Endodermal cell (in vitro differentiated cells): Measurements from ENCODE around the gene EIF2B5. TPM values are rescaled to one million over a fixed set of nuclear protein-coding genes. Genes with fewer than 3 reads are reported as not detected.

Experiments
- DNase-seq: peaks from one replicate; pipeline ENCODE4 v3.0.0-alpha.2; 2017
- H3K27ac ChIP-seq: 2 replicates; pipeline ENCODE4 v1.5.1; 2013; ENCODE audit warnings: mild to moderate bottlenecking, low read depth, low read length, moderate library complexity
- H3K27me3 ChIP-seq: 2 replicates; pipeline ENCODE4 v1.6.1; 2013; ENCODE audit warnings: mild to moderate bottlenecking, low read length, moderate library complexity; ENCODE audit not compliant: insufficient read depth, control insufficient read depth, poor library complexity, severe bottlenecking
- H3K36me3 ChIP-seq: 2 replicates; pipeline ENCODE4 v1.7.0; 2013; ENCODE audit warnings: mild to moderate bottlenecking, low read length, moderate library complexity; ENCODE audit not compliant: control insufficient read depth, insufficient read depth
- H3K4me1 ChIP-seq: one replicate; pipeline ENCODE4 v1.7.0; 2013; ENCODE audit warnings: low read length; ENCODE audit not compliant: control insufficient read depth, insufficient read depth
- H3K4me3 ChIP-seq: 2 replicates; pipeline ENCODE4 v1.5.1; 2013; ENCODE audit warnings: mild to moderate bottlenecking, low read length, moderate library complexity
- H3K9ac ChIP-seq: 2 replicates; pipeline ENCODE4 v1.6.1; 2013; ENCODE audit warnings: mild to moderate bottlenecking, low read length, moderate library complexity; ENCODE audit not compliant: poor library complexity, severe bottlenecking; ENCODE audit errors: extremely low read depth
- H3K9me3 ChIP-seq: 2 replicates; pipeline ENCODE4 v1.6.1; 2013; ENCODE audit warnings: mild to moderate bottlenecking, low read length, moderate library complexity; ENCODE audit not compliant: control insufficient read depth
- H3K27ac Mint-ChIP-seq: 2 replicates; pipeline ENCODE4 v1.8.0; 2020; ENCODE audit warnings: mixed read lengths
- H3K27me3 Mint-ChIP-seq: 2 replicates; pipeline ENCODE4 v1.8.0; 2021; ENCODE audit warnings: mild to moderate bottlenecking, mixed read lengths; ENCODE audit not compliant: insufficient read depth
- H3K36me3 Mint-ChIP-seq: 2 replicates; pipeline ENCODE4 v1.8.0; 2020; ENCODE audit warnings: low read depth, mixed read lengths
- H3K4me1 Mint-ChIP-seq: 2 replicates; pipeline ENCODE4 v1.8.0; 2020; ENCODE audit warnings: mixed read lengths
- H3K4me3 Mint-ChIP-seq: 2 replicates; pipeline ENCODE4 v1.8.0; 2020; ENCODE audit warnings: mild to moderate bottlenecking, moderate library complexity, mixed read lengths
- H3K9me3 Mint-ChIP-seq: 2 replicates; pipeline ENCODE4 v1.8.0; 2020; ENCODE audit warnings: mild to moderate bottlenecking, mixed read lengths
- CTCF ChIP-seq: fragments of 200-600 bp; sonication (generic); conservative IDR thresholded peaks from 2 replicates; pipeline ENCODE4 v1.5.0; 2021; ENCODE audit warnings: antibody characterized with exemption, mild to moderate bottlenecking
- WGBS, 2 experiments: methylation state at CpG; one replicate each; pipeline versions ENCODE4 v1.1.5 to v1.1.7; 2013; ENCODE audit warnings: missing lambda C conversion rate in 2 of 2, mixed read lengths in 1 of 2; ENCODE audit not compliant: insufficient coverage in 1 of 2, insufficient read length in 1 of 2; 5-methylcytosine and 5-hydroxymethylcytosine counted together
- long read RNA-seq, 4 experiments: library from polyadenylated mRNA in 2 of 4; library from RNA in 1 of 4; library from capped mRNA in 1 of 4; stranded (forward) in 3 of 4; unstranded in 1 of 4; transcript quantifications; one replicate each; pipeline ENCODE4 v2.0.0, GENCODE V29; 2020 to 2021; ENCODE audit warnings: inconsistent platforms in 1 of 4
- polyA plus RNA-seq, 2 experiments: library from polyadenylated mRNA; stranded (reverse); fragments of 50-300 nt; gene quantifications; one replicate each; pipeline ENCODE4 v1.2.3, GENCODE V29; 2013
- total RNA-seq, 2 donors: library from RNA; stranded (reverse); fragmentation: NEBNext Ultra II Directional in 1 of 2; extraction: Animal tissue kit (Norgen Biotek cat#: 25700) in 1 of 2; gene quantifications; 2 replicates in 1 of 2; 3 replicates in 1 of 2; pipeline ENCODE4 v1.2.1, GENCODE V29; 2021

The EIF2B5 gene
- 10 to 100 TPM; 33.4 to 37.5 TPM for total RNA-seq
- 43.1 TPM for polyA plus RNA-seq (2013, experiment 1 of 2)
- 32.9 TPM for polyA plus RNA-seq (2013, experiment 2 of 2)
- long read RNA-seq, experiment 1, transcript EIF2B5-201 (16 exons, 2,656 nt), result major isoform, 6 of 19 reads
- long read RNA-seq, experiment 1, partial matches to known transcripts, result 9 of 19 reads
- long read RNA-seq, experiment 1, other reads (novel, unspliced or antisense), result 4 of 19 reads
- long read RNA-seq, experiment 2, transcript EIF2B5-201 (16 exons, 2,656 nt), result major isoform, 49 of 75 reads
- long read RNA-seq, experiment 2, partial matches to known transcripts, result 3 of 75 reads
- long read RNA-seq, experiment 2, other reads (novel, unspliced or antisense), result 20 of 75 reads
- long read RNA-seq, experiment 3, transcript EIF2B5-201 (16 exons, 2,656 nt), result major isoform, 29 of 48 reads
- long read RNA-seq, experiment 3, partial matches to known transcripts, result 13 of 48 reads
- long read RNA-seq, experiment 3, other reads (novel, unspliced or antisense), result 5 of 48 reads
- long read RNA-seq, experiment 4, transcript EIF2B5-201 (16 exons, 2,656 nt), result major isoform, 9 of 15 reads
- long read RNA-seq, experiment 4, partial matches to known transcripts, result 4 of 15 reads
- long read RNA-seq, experiment 4, other reads (novel, unspliced or antisense), result 2 of 15 reads

DNA sequence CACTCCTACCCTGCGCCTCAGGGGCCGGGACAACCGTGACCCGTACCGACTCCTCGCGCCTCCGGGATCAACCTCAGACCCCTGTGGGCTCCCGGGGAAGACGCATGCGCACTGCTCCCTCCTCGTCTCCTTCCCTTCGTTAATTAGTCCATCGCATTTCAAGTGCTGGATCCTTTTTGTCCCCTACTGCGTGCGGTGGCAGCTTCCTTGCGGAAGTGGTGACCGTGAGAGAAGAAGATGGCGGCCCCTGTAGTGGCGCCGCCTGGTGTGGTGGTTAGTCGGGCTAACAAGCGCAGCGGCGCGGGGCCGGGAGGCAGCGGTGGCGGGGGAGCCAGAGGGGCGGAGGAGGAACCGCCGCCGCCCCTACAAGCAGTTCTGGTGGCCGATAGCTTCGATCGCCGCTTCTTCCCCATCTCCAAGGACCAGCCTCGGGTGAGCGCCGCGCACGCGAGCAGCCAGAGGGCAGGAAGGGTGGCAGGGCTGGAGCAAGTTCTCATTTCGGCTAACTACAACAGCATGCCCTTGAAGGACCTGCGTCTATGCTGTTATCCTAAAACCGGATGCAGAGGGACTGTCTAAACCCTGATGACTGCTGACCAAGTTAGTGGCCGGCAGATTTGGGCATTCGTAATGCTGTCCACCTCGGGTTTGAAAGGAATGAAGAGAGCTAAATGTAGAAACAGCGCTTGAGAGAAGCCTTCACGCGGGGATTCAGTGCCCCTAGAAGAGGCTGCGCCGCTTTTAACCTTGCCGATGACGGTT, at the start of gene EIF2B5:
EIF2B5 (plus strand) TSS at position 210 of the 762 bp plus-strand sequence; CDS start at position 238, 28 bp downstream.
- Histone ChIP-seq H3K4me1 (no peaks in the 10 kb centered on the region), H3K27me3 (peaks cover 5% of the 10 kb centered on the region), H3K9me3 (no peaks in the 10 kb centered on the region), H3K9ac (peak within 1 kb of the TSS; percentile 81), H3K36me3 (peaks cover 13% of the 10 kb centered on the region), H3K27ac (peak within 1 kb of the TSS; percentile 48), H3K4me3 (peak within 1 kb of the TSS; percentile 94)
- peaks cover 12% of the 10 kb centered on the region for H3K4me1 Mint-ChIP-seq
- peaks cover 12% of the 10 kb centered on the region for H3K36me3 Mint-ChIP-seq
- H3K27ac Mint-ChIP-seq, result peak within 1 kb of the TSS; percentile 88
- H3K27me3 Mint-ChIP-seq, result peaks cover 16% of the 10 kb centered on the region
- H3K9me3 Mint-ChIP-seq, result no peaks in the 10 kb centered on the region
- peak; percentile 97 for DNase-seq
- 0% methylated on average over 20 to 56 of the region's 56 CpGs for WGBS, 2 experiments
- peak within 1 kb of the TSS; percentile 95 for H3K4me3 Mint-ChIP-seq
- peak; percentile 63 for TF ChIP-seq CTCF

GRCh38 chr3:184085389-184085852, 49.7 kb upstream of the EIF2B5 start:
- Histone ChIP-seq H3K36me3 (no peaks in the 10 kb centered on the region), H3K27ac (no peak overlapping the region), H3K9me3 (peaks cover 6% of the 10 kb centered on the region), H3K27me3 (no peaks in the 10 kb centered on the region), H3K4me3 (no peak overlapping the region), H3K9ac (no peak overlapping the region), H3K4me1 (no peaks in the 10 kb centered on the region)
- no peaks in the 10 kb centered on the region for H3K27me3 Mint-ChIP-seq
- H3K4me3 Mint-ChIP-seq, result no peak overlapping the region
- no peak for TF ChIP-seq CTCF
- WGBS, 2 experiments, result 86 to 91% methylated on average over 2 to 3 of the region's 3 CpGs
- DNase-seq, result no peak
- H3K4me1 Mint-ChIP-seq, result peaks cover 7% of the 10 kb centered on the region
- H3K27ac Mint-ChIP-seq, result no peak overlapping the region
- H3K9me3 Mint-ChIP-seq, result peaks cover 3% of the 10 kb centered on the region
- H3K36me3 Mint-ChIP-seq, result no peaks in the 10 kb centered on the region

- Histone ChIP-seq H3K36me3 (no peaks in the 10 kb centered on the region), H3K4me3 (no peak overlapping the region), H3K9ac (no peak overlapping the region), H3K9me3 (peaks cover 18% of the 10 kb centered on the region), H3K27ac (no peak overlapping the region), H3K4me1 (no peaks in the 10 kb centered on the region), H3K27me3 (peaks cover 1% of the 10 kb centered on the region)
- 90 to 100% methylated on average over 3 of the region's 3 CpGs for WGBS, 2 experiments
- Mint-ChIP-seq H3K9me3 (peaks cover 16% of the 10 kb centered on the region), H3K4me1 (no peaks in the 10 kb centered on the region), H3K27ac (no peak overlapping the region), H3K27me3 (no peaks in the 10 kb centered on the region), H3K36me3 (peaks cover 4% of the 10 kb centered on the region), H3K4me3 (no peak overlapping the region)
- TF ChIP-seq CTCF, result no peak
- DNase-seq, result no peak
Observed at GRCh38 chr3:184092199-184092598, 43.0 kb upstream of the EIF2B5 start.
